HG03108 (cell line): Measurements from ENCODE around the gene B4GALNT2.
"Not testable (repeated sequence)": the region's sequence is repeated elsewhere in the genome, so short reads cannot be mapped to it uniquely, and the experiment has no call there.

ENCODE experiments used
- ATAC-seq: cut with Tn5 transposase; IDR thresholded peaks from one replicate; pipeline ENCODE4 v1.9.1; 2021; ENCODE audit warnings: moderate library complexity; ENCODE audit not compliant: unreplicated experiment

Gene B4GALNT2

GRCh38 chr17:49132699-49133364 is at the start of gene B4GALNT2:
TSS of gene B4GALNT2 (plus strand) at chr17:49132769. CDS start at chr17:49132793, 24 bp downstream.
- no peak for ATAC-seq

GRCh38 chr17:49085046-49085445 is 47.5 kb upstream of the B4GALNT2 start:
- ATAC-seq, result not testable (repeated sequence)

GRCh38 chr17:49085565-49086315 is 46.8 kb upstream of the B4GALNT2 start:
- no peak for ATAC-seq

- ATAC-seq, result no peak
These were observed 46.3 kb upstream of the B4GALNT2 start for GRCh38 chr17:49086316-49086605.

- no peak for ATAC-seq
These were observed 45.9 kb upstream of the B4GALNT2 start for GRCh38 chr17:49086649-49087048.

GRCh38 chr17:49089094-49089493 is 43.5 kb upstream of the B4GALNT2 start:
- no peak for ATAC-seq

- no peak for ATAC-seq
These were observed 41.5 kb upstream of the B4GALNT2 start for GRCh38 chr17:49090878-49091594.

- ATAC-seq, result no peak
These were observed 39.4 kb upstream of the B4GALNT2 start for GRCh38 chr17:49093131-49093530.

- no peak for ATAC-seq
These were observed 32.0 kb upstream of the B4GALNT2 start for GRCh38 chr17:49100601-49101000.

- no peak for ATAC-seq
These were observed 31.5 kb upstream of the B4GALNT2 start for GRCh38 chr17:49101054-49101534.

GRCh38 chr17:49103360-49103759 is 29.2 kb upstream of the B4GALNT2 start:
- not testable (repeated sequence) for ATAC-seq

GRCh38 chr17:49104511-49105074 is 28.0 kb upstream of the B4GALNT2 start:
- ATAC-seq, result no peak

GRCh38 chr17:49106321-49107210 is 26.0 kb upstream of the B4GALNT2 start:
- ATAC-seq, result no peak

- ATAC-seq, result no peak
These were observed 25.4 kb upstream of the B4GALNT2 start for GRCh38 chr17:49107211-49107557.

GRCh38 chr17:49108318-49108717 is 24.3 kb upstream of the B4GALNT2 start:
- ATAC-seq, result no peak

- ATAC-seq, result no peak
These were observed 22.1 kb upstream of the B4GALNT2 start for GRCh38 chr17:49110509-49110908.

- no peak for ATAC-seq
These were observed 20.6 kb upstream of the B4GALNT2 start for GRCh38 chr17:49111934-49112333.

- ATAC-seq, result no peak
These were observed 19.6 kb upstream of the B4GALNT2 start for GRCh38 chr17:49112936-49113335.

- no peak for ATAC-seq
These were observed 17.9 kb upstream of the B4GALNT2 start for GRCh38 chr17:49114703-49115102.

- no peak for ATAC-seq
These were observed 14.9 kb upstream of the B4GALNT2 start for GRCh38 chr17:49117587-49118230.
